Activated CD8-positive, alpha-beta memory T cell treated with anti-CD3 and anti-CD28 coated beads for 1 hour (primary cell): ENCODE measurements around the gene SH2B3.
"Not testable (repeated sequence)": the region's sequence is repeated elsewhere in the genome, so short reads cannot be mapped to it uniquely, and the experiment has no call there.

Source experiments
- DNase-seq, 2 donors: peaks; one replicate each; pipeline ENCODE4 v3.0.0-alpha.2; 2020; ENCODE audit warnings: low read depth in 1 of 2; ENCODE audit errors: extremely low read depth in 1 of 2

SH2B3 gene

DNA sequence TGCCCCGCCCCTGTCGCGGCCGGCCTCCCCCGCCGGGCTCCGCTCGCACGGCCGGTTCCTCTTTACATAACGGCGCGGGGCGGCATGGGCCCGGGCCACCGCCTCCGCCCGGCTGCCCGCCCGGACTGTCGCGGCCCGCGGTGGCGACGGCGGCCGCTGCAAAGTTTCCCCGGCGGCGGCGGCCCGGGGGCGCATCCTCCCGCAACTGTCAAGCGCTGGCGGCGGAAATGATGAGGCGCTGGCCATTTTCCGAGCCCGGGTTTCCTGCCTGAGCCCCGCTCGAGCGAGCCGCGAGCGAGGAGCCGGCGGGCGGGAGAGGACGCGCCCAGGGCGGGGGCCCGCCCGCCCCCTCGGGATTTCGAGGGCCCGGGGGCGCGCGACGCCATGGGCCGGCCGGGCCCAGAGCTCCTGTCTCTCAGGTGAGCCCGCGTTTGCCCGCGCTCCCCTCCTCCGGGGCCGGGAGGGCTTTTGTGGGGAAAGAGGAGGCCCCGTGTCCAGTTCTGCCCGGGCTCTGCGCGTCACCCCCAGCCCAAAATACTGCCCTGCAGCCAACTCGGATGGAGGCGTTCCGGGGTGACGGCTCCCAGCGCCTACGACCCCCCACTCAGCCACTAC, at the start of gene SH2B3:
SH2B3 (plus strand) TSS at position 65 of the 615 bp plus-strand sequence. CDS start 12,223 bp downstream, outside the sequence.
- peak; percentile 48 to 68 for DNase-seq

DNA sequence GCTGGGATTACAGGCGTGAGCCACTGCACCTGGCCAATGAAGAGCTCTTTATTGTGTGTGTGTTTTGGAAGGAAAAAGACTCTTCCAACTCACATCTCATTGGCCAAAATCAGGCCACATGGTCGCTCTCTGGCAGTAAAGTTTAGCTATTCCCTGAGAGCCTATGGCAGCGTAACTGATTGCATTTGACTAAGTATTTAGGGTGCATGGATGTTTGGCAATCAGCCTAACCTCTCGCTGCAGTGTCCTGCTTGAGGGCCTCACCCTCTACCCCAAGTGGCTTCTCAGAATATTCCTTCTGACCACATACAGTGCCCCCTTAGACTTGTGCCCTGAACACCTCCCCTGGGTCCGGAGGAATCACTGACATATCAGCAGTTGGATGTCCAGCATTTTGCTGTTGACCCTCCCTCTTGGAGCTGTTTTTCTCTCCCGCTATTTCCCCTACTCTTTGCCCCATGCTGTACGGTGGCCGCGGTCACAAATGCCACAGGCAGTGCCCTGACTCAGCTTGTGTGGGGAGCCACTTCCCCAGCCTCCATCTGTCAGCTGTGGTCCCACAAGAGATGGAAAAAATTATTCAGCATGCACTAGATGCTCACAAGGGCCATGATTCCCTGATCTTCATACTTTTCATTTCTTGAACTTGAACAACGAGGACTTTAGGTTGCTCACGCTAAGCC, 46.4 kb upstream of the SH2B3 start:
- no peak for DNase-seq

DNA sequence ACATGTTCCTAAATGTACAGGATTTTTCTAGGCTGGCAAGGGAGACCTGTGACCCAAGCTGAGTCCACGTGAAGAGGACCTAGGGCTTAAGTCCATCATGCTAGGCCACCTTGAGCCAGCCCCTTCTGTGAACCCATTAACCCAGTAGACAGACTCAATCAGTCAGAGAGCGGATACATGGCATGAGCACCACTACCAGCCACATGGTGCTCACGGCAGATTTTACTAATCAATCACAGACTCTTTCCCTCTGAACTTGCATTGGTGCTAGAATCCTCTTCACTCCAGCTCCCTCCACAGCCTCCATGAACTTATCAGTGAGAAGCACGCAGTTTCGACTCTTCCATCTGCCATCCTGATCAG, 45.8 kb upstream of the SH2B3 start:
- DNase-seq: no peak

DNA sequence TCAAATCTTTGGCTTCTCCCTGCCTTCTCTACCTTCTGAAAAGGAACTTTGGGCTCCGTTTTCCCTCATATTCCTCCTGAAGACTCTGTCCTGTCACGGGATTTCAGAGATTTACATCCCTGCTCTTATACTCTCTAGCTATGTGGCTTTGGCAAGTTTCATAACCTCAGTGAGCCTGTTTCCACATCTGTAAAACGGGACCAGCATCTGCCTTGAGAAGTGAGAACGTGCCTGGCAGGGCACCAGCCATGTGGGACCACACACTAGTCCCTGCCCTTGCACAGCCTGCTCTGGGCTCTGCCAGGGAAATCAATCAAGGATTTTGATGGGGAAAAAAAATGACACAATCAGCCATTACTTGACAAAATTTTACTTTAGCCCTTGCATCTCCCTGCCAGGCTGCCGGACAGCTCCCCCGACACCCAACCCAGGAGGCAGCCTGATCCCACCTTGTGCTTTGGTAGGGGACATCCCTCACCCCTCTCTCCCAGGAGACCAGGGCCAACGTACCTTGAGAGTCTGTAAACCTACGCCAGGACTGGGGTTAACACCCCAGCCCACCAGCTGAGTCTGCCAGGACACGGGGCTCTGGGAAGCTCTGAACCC, 45.3 kb upstream of the SH2B3 start:
- no peak for DNase-seq

DNA sequence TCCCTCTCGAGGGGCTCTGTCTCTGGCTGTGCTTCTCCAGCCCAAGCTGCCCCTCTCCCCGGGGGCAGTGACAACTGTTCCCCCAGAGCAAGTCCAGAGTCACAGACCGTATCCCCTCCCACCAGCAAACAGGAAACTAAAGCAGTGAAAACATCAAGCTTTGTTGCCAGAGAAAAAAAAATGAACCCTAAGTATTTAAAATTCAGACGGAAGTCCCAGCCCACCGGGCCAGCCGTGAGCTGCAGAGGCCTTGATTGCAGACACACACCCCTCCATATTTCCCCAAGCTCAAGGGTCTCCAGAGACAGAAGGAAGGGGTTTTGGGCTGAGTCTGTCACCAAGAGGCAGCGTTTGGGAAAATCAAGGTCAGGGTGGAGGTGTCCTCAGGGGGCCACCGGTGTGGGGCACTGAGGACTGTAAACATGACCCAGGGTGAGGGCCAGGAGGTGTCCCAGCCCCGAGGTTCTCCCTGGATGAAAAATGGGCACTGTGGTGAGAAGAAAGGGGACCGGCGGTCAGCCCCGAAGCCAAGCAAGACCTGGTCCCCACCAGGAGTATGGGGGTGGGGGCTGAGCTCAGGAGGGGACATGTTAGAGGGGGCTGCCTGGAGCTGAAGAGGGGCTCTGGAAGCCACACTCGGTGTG, 44.5 kb upstream of the SH2B3 start:
- DNase-seq: no peak

DNA sequence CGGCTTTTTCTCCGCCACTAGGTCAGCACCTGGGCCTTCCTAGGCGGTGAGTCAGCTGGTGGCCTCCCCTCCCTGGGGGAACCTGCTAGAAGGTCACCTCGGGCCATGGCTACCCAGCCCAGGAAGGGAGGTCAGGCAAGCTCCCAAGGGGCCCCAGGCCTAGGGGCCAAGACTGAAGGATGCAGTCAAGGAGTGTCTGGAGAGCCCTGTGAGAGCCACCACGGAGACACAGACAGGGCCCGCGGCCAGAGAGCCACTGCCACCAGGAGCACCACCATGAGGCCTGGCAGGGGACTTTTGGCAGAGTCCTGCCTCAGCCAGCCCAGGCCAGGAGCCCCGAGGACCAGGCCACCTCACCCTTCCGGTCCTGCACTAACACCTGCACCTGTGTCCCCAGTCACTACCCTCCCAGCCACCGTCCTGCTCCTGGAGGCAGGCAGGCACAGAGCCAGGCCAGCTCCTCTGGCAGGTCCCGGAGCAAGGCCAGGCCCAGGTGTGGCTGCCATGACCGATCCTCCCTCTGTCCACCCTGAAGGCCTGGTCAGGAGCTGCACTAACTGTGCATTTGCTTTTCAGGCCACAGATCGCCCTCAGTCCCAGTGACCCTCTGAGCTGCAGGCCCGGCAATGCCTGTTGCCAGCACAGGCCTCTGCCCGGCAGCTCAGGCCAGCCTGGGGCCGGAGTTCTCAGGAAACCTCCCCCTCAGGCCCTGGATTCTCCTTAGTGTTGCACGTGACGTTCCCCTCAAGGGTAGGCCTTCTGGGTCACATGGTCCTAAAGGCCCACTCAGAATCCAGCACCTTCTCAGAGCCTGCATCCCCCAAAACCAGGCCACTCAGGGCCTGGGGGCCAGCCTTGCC, 43.8 kb upstream of the SH2B3 start:
- no peak for DNase-seq

DNA sequence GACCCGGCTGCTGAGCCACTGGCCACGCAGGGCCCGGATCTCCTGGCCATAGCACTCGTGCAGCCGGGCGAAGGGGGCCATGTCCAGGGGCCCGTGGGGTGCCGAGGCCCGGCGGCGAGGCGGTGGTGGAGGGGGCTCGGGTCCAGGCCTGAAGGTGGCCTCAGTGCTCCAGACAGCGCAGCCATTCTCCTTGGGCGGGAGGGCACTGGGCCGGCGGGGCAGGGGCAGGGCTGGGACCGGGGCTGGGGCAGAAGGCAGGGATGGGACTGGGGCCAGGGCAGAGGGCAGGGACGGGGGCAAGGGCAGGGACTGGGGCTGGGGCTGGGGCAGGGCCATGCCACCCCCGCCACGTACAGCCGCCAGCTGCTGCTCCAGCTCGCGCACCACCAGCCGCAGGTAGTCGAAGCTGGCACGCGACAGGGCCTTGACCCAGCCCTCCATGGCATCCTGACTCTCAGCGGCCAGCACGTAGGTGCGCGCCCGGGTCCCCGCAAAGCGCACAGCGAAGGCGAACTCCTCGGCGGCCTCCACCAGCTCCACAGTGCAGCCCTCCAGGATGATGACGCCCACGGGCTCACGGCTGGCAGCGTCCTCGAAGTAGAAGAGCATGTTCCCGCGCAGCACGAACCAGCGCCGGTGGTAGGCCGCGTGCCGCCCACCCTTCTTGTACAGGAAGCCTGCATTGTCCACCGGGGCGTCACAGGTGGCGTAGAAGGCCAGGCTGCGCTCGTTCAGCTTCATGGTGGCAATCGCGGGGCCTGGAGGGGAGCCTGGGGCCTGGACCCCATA, 42.8 kb upstream of the SH2B3 start:
- DNase-seq: no peak

DNA sequence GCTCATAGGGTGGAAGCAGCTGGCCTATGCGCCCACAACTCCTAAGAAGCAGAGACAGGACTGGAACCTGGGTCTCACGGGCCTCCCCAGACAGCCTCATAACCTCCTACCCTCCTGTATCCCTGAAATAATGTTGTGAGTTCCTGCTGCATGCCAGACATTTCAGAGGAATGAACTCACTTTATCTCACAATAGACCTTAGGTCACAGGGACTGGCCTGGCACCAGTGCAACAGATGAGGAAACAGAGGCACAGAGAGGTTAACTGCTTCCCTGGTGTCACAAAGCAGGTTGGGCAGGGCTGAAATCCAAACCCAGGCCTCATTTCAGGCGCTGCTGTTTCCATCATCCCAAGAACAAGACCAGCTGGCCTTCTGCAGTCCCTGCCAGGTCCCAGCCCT, 42.1 kb upstream of the SH2B3 start:
- DNase-seq: no peak

DNA sequence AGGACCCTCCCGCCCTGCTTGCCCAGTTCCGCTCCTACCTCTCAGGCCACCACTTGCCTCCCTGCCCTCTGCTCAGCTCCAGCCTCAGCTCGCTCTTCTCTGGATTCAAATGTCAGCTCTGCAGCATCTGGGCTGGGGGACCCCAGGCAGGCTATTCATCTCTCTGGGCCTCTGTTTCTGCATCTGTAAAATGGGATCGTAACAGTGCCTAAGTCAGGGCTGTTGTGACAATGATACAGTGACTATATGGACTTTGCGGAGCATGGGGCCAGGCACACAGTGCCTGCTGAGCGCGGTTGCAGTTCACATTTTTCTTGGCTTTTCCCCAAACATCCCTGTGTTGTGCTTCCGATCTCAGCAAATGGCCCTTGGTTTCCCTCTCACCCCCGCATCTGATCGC, 39.6 kb upstream of the SH2B3 start:
- DNase-seq: no peak

DNA sequence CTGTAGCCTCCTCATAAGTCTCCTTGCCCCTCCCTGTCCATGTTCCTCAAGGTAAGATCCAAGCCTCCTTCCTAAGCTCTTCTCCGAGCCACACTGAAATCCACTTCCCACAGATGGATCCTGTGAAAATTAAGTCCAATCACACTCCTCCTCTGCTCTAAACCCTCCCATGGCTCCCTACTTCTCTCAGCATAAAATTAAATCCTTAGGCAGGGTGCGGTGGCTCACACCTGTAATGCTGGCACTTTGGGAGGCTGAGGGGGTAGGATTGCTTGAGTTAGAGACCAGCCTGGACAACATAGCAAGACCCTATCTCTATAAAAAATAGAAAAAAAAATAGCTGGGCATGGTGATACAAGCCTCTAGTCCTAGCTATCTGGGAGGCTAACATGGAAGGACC, 39.1 kb upstream of the SH2B3 start:
- no peak for DNase-seq

DNA sequence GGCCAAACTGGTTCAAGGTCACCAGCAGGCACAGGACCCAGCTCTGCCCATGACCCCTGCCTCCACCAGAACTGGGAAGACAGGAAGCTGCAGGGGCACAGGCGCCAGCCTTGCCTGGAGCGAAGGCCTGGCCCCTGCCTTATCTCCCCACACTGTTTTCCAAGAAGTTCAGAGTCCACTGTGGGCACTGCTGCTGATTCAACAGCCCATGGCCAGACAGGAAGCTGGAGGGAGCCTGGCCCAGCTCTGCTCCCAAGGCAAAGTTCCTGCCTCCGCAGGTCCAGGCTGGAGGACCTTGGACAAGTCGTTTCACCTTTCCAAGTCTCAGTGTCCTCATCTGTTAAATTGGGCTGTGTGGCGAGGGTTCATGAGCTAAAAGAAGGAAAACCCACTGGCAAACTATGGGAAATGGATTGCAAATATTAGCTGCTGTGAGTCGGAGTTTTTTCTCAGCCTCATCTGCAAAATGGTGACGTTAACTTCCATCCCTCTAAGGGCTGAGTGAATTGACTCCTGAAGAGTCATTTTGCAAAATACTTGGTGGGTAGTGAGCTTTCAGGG, 38.0 kb upstream of the SH2B3 start:
- DNase-seq: no peak

DNA sequence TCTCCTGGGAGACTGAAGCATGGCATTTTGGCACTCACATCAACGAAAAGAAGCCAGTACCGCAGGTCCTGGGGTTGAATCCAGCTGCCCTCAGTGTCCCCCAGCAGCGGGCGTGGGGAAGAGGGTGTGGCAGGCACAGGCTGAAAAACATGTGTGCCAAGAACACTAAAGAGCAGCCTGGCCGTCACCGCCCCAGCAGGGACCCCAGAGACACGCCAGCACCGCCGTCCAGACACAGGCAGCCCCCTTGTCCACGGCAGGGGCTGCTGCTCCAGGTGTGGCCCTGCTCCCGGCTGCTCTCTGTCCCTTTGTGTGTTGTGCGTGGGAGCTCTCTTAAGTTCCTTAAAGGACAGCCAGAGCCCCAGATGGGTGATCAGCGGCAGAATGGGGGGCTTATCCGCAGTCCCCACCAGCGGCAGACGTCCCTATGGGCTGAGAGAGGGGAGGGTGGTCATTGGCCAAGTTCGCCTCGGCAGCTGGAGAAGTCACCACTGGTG, 37.4 kb upstream of the SH2B3 start:
- no peak for DNase-seq

DNA sequence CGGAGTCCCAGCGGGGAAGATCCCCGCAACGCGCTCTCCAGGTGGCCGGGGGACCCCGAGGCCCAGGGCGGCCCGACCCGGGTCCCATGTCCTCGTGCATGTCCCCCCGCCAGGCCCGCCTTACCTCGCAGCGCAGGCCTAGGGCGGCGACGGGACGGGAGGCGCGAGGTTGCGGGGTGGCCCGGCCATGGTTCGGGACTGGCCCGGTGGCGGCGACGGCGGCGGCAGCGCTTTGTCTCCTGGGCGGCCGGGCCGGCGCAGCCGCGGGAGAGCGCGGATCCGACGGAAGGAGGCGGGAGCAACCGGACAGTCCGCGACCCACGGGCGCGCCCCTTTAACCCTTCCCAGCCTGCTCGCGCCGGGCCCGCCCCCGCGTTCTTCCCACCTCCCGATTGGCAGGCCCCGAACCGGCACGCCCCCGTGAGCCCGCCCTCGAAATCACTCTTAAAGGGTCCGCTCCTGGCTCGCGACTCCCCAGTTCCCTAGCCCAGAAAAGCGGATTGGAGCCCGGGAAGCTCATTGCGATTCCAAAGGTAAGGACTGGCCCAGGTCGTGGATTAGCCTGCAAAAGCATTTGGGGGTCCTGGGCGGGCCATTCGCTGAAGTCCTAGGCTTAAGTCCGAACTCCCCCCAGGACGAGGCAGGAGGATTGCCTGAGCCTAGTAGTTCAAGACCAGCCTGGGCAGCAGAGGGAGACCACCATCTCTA, 36.8 kb upstream of the SH2B3 start, which contains the start of gene PHETA1:
PHETA1 (minus strand) TSS at position 308 of the 708 bp plus-strand sequence. CDS start 5,668 bp downstream, outside the sequence.
- peak; percentile 20 to 69 for DNase-seq

DNA sequence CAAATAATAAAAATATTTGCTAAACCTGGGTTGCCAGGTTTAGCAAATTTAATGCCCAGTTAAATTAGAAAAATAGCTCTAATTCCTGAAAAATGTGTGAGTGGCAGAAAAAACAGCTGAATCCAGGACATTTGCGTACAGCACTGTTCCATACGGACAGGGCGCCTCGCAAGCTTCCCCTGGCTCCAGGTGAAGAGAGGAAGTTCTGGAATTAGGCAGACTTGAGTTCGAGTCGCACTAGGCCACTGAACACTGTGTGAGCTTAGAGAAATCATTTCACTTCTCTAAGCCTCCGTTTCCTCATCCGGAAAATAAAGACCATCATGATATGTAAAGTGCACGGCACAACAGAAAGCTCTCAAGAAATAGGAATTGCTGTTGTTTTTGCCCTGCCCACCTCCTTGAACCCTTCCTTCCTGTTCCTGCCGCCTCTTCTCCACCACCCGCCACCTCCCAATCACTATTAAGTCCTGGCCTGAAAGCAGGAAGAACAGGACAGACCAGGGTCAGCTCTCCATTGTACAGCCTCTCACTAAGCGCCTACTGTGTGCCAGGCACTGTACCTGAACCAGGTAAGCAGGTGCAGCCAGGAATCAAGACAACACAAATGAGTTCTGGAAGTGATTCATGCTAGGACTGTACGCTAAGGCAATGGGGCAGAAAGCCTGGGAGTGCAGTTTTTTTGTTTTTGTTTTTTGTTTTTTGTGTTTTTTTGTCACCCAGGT, 36.1 kb upstream of the SH2B3 start:
- no peak for DNase-seq

DNA sequence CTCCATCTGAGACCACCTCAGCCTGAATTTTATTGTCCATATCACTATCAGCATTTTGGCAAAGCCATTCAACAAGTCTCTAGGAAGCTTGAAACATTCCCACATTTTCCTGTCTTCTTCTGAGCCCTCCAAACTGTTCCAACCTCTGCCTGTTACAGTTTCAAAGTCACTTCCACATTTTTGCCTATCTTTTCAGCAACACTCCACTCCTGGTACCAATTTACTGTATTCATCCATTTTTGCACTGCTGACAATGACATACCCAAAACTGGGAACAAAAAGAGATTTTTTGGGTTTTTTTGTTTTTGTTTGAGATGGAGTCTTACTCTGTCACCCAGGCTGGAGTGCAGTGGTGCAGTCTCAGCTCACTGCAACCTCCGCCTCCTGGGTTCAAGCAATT, 32.5 kb upstream of the SH2B3 start:
- DNase-seq: not testable (repeated sequence)

DNA sequence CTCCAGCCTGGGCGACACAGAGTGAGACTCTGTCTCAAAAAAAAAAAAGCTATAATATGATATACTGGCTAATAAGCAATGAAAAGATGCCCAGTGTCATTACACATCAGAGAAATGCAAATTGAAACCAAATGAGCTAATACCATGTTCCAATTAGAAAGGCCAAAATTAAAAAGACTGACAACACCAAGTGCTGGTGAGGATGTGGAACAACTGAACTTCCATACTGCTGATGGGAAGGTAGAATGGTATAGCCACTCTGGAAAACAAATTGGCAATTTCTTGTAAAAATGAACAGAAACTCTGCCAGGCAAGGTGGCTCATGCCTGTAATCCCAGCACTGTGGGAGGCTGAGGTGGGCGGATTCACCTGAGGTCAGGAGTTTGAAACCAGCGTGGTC, 28.3 kb upstream of the SH2B3 start:
- no peak for DNase-seq

DNA sequence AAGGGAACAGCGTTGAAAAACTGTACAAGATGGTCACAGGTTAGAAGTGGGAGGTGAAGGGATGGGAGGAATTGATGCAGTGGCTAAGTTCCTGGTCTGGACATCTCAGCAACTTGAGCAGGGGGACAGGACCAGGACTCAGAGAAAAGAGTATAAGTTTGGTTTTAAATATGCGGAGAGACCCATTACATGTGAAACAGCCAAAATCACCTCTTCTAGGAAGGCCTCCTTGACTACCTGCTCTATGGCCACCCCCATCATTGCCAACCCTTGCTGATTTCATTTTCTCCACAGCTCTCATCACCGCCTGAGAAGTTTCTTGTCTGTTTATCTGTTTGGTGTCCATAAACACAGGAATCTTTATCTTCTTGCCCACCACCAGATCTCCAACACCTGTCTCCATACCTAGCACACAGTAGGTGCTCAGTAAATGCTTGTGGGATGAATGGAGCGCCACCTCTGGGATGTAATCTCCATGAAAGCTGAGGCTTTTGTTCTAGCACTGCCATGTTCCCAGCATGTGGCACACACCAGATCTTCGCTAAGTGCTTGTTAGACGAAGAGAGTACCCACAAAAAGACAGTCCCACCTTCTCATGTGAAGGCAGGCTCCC, 25.7 kb upstream of the SH2B3 start:
- DNase-seq: no peak

DNA sequence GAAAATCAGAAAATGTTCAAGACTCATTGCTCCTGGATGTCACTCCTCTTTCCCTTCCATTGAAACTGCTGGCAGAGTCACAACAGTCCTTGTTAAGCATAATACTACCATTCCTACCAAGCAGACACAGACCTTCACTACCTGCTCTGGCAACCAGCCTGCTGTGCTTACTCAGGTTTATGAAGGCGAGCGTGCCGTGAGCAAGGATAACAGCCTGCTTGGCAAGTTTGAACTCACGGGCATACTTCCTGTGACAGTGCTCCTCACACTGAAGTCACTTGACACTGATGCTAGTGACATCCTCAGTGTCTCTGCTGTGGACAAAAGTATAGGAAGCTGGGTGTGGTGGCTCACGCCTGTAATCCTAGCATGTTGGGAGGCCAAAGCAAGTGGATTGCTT, 21.1 kb upstream of the SH2B3 start:
- DNase-seq: no peak
